Measurements from ENCODE around the gene PSAPL1. TPM values are rescaled to one million over a fixed set of nuclear protein-coding genes. Genes with fewer than 3 reads are reported as not detected.

The PSAPL1 gene
- total RNA-seq, 1 experiment from 2014 or later, result not detected

DNA sequence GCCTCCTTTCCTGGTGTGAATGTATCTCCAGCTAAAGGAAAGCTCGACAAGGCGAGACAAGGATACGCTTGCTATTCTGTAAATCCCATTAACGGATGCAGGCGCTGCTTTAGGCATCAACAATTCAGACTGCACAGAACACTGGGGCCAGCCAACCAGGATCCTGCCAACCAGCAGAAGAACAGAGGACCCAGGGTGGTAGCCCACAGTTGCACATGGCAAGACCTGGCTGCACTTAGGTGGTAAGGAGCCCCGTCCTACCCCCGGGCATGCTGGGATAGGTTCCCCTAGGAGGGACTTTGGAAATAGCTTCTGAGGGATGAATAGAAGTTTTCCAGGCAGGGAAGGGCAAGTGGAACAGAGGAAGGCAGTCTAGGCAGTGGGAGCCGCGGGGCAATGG is 20.7 kb downstream of the PSAPL1 start:
- no peak for DNase-seq (ENCODE audit: low read depth, low spot score)
- Histone ChIP-seq H3K4me1 (ENCODE audit: control insufficient read depth, insufficient read depth, low read length) (no peaks in the 10 kb centered on the region), H3K27ac (ENCODE audit: low read length) (no peak overlapping the region), H3K27me3 (ENCODE audit: control insufficient read depth, insufficient read depth, low read length) (no peaks in the 10 kb centered on the region), H3K4me3 (ENCODE audit: low read depth in 2 of 2, low read length in 2 of 2) (no peak overlapping the region), H3K36me3 (ENCODE audit: control insufficient read depth, insufficient read depth, low read length) (no peaks in the 10 kb centered on the region), H3K9me3 (ENCODE audit: control insufficient read depth, insufficient read depth, low read depth, low read length) (no peaks in the 10 kb centered on the region)
- in situ Hi-C loops (cut with HindIII; ENCODE audit: low pct_unique_long_range_greater_than_20kb, low sequenced_read_pairs), result no loop called here
- POLR2A ChIA-PET, result no interaction called here
- TF ChIP-seq, protein P1, sequence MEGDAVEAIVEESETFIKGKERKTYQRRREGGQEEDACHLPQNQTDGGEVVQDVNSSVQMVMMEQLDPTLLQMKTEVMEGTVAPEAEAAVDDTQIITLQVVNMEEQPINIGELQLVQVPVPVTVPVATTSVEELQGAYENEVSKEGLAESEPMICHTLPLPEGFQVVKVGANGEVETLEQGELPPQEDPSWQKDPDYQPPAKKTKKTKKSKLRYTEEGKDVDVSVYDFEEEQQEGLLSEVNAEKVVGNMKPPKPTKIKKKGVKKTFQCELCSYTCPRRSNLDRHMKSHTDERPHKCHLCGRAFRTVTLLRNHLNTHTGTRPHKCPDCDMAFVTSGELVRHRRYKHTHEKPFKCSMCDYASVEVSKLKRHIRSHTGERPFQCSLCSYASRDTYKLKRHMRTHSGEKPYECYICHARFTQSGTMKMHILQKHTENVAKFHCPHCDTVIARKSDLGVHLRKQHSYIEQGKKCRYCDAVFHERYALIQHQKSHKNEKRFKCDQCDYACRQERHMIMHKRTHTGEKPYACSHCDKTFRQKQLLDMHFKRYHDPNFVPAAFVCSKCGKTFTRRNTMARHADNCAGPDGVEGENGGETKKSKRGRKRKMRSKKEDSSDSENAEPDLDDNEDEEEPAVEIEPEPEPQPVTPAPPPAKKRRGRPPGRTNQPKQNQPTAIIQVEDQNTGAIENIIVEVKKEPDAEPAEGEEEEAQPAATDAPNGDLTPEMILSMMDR (IDR thresholded peaks at IDR 0.05), result no peak
- TF ChIP-seq POLR2AphosphoS5 (IDR thresholded peaks at IDR 0.05; ENCODE audit: low read depth, low read length) (no peak), TCF7L2 (IDR thresholded peaks at IDR 0.05; ENCODE audit: low read depth, low read length) (no peak), SIN3A (IDR thresholded peaks at IDR 0.05; ENCODE audit: borderline replicate concordance, insufficient read depth, low read depth, low read length) (no peak)
- TF ChIP-seq, protein P2, sequence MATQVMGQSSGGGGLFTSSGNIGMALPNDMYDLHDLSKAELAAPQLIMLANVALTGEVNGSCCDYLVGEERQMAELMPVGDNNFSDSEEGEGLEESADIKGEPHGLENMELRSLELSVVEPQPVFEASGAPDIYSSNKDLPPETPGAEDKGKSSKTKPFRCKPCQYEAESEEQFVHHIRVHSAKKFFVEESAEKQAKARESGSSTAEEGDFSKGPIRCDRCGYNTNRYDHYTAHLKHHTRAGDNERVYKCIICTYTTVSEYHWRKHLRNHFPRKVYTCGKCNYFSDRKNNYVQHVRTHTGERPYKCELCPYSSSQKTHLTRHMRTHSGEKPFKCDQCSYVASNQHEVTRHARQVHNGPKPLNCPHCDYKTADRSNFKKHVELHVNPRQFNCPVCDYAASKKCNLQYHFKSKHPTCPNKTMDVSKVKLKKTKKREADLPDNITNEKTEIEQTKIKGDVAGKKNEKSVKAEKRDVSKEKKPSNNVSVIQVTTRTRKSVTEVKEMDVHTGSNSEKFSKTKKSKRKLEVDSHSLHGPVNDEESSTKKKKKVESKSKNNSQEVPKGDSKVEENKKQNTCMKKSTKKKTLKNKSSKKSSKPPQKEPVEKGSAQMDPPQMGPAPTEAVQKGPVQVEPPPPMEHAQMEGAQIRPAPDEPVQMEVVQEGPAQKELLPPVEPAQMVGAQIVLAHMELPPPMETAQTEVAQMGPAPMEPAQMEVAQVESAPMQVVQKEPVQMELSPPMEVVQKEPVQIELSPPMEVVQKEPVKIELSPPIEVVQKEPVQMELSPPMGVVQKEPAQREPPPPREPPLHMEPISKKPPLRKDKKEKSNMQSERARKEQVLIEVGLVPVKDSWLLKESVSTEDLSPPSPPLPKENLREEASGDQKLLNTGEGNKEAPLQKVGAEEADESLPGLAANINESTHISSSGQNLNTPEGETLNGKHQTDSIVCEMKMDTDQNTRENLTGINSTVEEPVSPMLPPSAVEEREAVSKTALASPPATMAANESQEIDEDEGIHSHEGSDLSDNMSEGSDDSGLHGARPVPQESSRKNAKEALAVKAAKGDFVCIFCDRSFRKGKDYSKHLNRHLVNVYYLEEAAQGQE (IDR thresholded peaks at IDR 0.05; ENCODE audit: insufficient read depth in 1 of 2, low read depth in 2 of 2, low read length in 1 of 2), result no peak
- CTCF ChIA-PET, result no interaction called here
- BruUV-seq (replicated peaks), result no TSS peak
- intact Hi-C loops (cut with micrococcal nuclease; ENCODE audit: unreplicated experiment), result no loop called here
- no peak for ATAC-seq

DNA sequence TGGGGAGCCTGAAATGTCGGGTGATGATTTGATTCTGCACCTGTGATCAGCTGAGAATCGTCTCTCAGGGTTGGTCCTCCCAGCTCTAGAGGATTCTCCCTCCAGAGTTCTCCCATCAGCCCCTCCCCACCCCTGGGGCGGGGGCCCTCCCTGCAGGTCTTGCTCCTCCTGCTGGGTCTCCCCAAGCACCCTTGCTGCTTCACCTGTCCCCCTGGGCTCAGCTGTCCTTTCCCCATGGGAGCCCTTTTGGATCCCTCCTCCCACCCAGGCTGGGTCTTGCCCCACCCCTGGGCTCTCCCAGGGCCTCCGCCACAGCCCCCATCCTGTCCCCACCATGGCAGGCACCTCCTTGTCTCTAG is 22.2 kb downstream of the PSAPL1 start:
- no TSS peak for BruUV-seq (replicated peaks)
- no peaks in the 10 kb centered on the region for H3K9me3 ChIP-seq (ENCODE audit: control insufficient read depth, insufficient read depth, low read depth, low read length)

More for the DNA sequence above, 22.2 kb downstream of the PSAPL1 start:
- CTCF ChIA-PET, result no interaction called here
- Histone ChIP-seq H3K4me3 (ENCODE audit: low read depth in 2 of 2, low read length in 2 of 2) (no peak overlapping the region), H3K27me3 (ENCODE audit: control insufficient read depth, insufficient read depth, low read length) (no peaks in the 10 kb centered on the region), H3K27ac (ENCODE audit: low read length) (no peak overlapping the region), H3K4me1 (ENCODE audit: control insufficient read depth, insufficient read depth, low read length) (no peaks in the 10 kb centered on the region), H3K36me3 (ENCODE audit: control insufficient read depth, insufficient read depth, low read length) (no peaks in the 10 kb centered on the region)
- no peak for TF ChIP-seq SIN3A (IDR thresholded peaks at IDR 0.05; ENCODE audit: borderline replicate concordance, insufficient read depth, low read depth, low read length)
- TF ChIP-seq, protein P1 (IDR thresholded peaks at IDR 0.05), result no peak
- no peak for TF ChIP-seq POLR2AphosphoS5 (IDR thresholded peaks at IDR 0.05; ENCODE audit: low read depth, low read length)
- TF ChIP-seq TCF7L2 (IDR thresholded peaks at IDR 0.05; ENCODE audit: low read depth, low read length), result no peak
- TF ChIP-seq, protein P2 (IDR thresholded peaks at IDR 0.05; ENCODE audit: insufficient read depth in 1 of 2, low read depth in 2 of 2, low read length in 1 of 2), result no peak
- POLR2A ChIA-PET, result no interaction called here
- in situ Hi-C loops (cut with HindIII; ENCODE audit: low pct_unique_long_range_greater_than_20kb, low sequenced_read_pairs) (no loop called here), intact Hi-C loops (cut with micrococcal nuclease; ENCODE audit: unreplicated experiment) (no loop called here)
- ATAC-seq (no peak), DNase-seq (ENCODE audit: low read depth, low spot score) (no peak)
